CD1c-positive myeloid dendritic cell (primary cell): ENCODE measurements around the gene LDLR.
"Not testable (repeated sequence)": the region's sequence is repeated elsewhere in the genome, so short reads cannot be mapped to it uniquely, and the experiment has no call there.

ENCODE experiments used
- DNase-seq: peaks from one replicate; pipeline ENCODE4 v3.0.0-alpha.2; 2016; ENCODE audit errors: extremely low spot score

The LDLR gene

GRCh38 chr19:11141937-11142527, 52.8 kb downstream of the LDLR start:
- DNase-seq = no peak

DNA sequence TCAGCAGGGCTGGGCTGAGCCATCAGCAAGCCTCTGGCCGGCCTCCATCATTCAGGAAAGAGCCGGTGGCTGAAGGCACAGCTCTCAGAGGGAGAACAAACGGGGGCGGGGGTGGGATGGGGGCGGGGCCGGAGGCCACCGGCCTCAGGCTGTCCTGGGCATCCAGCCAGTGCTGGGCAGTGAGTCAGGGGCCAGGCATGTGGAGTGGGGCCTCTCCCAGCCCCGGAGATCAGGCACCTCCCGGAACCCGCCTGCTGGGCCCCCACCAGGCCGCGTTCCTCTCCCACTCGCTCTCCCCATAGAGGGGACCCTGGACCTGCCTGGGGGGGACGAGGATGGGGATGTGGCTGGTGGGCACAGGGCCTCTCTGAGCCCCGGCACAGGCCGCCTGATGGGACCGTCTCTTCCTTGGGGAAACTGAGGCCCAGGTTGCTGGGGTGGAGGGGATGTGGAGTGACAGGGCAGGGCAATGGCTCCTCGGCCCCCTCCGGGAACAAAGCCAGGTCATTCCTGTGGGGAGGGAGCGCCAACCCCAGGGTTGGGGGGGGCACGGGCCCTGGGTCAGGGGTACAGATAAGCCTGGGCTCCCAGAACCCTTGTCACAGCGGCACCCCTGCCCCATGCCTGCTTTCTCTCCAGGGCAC, 53.4 kb downstream of the LDLR start:
- no peak for DNase-seq

- DNase-seq = no peak
These were observed 56.3 kb downstream of the LDLR start for GRCh38 chr19:11145536-11145924.

DNA sequence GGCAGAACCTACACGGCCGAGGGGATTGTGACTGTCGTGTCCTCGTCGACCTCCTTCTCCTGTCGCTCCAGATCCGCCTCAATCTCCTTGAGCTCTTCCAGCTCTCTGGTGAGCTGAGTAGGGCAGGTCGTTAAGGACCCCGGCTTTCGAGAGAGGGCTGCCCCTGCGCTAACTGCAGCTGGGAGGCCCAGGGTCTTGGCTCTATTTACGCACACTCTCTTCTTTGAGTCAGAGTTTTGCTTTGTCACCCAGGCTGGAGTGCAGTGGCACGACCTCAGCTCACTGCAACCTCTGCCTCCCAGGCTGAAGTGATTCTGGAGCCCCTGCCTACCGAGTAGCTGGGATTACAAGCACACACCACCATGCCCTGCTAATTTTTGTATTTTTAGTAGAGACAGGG, 58.7 kb downstream of the LDLR start:
- no peak for DNase-seq

DNA sequence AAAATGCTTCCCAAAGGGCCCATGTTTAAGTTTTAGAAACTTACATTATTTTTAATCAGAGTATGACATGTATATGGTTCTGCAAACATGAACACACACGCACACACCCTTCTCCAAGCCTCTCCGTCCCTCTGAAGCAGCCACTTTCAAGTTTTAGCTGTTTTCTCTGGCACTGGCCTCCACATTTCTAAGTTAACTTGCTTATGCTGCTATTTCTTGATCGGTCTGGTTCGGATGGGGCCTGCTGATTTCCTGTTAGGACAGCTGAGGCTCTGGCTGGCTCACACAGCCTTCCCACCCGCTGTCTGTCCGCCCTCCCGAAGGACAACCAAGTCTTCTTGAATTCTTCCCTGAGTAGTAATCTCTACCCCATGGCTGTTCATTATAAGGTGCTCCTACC, 61.9 kb downstream of the LDLR start:
- no peak for DNase-seq

DNA sequence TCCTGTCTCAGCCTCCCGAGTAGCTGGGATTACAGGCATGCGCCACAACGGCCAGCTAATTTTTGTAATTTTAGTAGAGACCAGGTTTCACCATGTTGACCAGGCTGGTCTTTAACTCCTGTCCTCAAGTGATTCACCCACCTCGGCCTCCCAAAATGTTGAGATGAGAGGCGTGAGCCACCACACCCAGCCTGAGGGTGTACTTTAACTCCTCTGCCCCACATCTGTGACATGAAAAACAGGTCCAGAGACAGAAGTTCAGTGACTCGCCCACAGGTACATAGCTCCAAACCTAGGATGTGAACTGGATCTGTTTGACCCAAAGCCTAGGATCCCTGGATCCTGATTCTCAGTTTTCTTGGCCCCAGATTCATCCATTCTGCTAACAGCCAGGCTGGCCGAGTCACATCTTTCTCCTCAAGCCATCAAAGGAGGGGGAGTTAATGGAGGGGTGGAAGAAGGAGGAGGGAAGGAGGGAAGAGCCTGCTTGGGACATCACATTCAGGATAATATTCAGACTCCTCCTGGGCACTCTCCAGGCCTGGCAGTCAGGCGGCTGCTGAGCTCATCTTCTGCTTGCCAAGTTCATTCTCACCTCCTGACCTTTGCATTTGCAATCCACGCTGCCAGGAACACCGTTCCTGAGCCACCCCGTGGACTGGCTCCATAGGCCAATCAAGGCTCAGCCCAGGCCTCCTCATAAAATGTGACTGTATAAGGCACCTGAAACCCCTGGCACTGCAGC, 63.2 kb downstream of the LDLR start:
- DNase-seq = no peak

DNA sequence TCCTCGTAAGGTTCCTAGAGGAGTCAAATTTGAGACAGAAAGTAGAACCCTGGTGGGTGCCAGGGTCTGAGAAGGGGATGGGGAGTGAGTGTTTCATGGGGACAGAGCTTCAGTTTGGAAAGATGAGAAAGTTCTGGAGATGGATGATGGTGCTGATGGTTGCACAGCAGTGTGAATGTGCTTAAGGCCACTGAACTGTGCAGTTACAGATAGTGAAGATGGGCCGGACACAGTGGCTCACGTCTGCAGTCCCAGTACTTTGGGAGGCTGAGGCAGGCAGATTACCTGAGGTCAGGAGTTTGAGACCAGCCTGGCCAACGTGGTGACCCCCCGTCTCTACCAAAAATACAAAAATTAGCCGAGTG, 65.4 kb downstream of the LDLR start:
- DNase-seq = no peak

- DNase-seq = peak; percentile 98
These were observed 66.3 kb downstream of the LDLR start, which contains the start of gene SPC24 for GRCh38 chr19:11155373-11156120. TSS of gene SPC24 (minus strand) at chr19:11155782. CDS start at chr19:11155776, 6 bp downstream.

GRCh38 chr19:11159598-11160439, 70.6 kb downstream of the LDLR start:
- DNase-seq = no peak

DNA sequence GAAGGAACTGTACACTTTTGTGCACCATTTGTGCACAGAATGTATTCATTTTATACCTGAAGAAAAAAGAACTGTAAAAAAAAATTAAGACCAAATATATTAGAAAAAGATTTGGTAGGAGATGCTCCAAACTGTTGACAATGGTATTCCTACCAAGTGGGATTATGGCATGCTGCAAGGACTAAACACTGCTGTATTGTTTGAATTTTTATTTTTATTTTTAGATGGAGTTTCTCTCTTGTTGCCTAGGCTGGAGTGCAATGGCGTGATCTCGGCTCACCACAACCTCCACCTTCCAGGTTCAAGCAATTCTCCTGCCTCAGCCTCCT, 71.1 kb downstream of the LDLR start:
- DNase-seq = not testable (repeated sequence)

DNA sequence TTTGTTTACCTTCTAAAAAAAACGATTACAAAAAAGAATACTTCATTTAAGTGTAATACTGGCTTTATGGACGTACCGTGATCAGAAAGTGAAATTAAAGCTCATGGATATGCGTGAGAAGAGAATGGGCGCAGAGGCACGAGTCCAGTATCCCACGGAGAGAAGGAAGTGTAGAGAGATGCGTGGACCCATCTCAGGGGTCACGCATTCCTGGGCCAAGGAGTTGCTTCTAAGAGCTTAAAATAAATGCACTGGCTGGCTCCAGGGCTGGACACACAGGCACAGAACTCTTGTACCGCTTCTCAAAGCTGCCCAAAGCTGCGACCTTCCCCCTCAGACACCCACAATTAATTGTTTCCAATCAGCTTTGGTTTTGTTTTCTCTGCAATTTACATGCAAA, 75.0 kb downstream of the LDLR start:
- no peak for DNase-seq

- DNase-seq = no peak
These were observed 75.7 kb downstream of the LDLR start for GRCh38 chr19:11164879-11165406.

- no peak for DNase-seq
These were observed 76.3 kb downstream of the LDLR start for GRCh38 chr19:11165486-11166030.

DNA sequence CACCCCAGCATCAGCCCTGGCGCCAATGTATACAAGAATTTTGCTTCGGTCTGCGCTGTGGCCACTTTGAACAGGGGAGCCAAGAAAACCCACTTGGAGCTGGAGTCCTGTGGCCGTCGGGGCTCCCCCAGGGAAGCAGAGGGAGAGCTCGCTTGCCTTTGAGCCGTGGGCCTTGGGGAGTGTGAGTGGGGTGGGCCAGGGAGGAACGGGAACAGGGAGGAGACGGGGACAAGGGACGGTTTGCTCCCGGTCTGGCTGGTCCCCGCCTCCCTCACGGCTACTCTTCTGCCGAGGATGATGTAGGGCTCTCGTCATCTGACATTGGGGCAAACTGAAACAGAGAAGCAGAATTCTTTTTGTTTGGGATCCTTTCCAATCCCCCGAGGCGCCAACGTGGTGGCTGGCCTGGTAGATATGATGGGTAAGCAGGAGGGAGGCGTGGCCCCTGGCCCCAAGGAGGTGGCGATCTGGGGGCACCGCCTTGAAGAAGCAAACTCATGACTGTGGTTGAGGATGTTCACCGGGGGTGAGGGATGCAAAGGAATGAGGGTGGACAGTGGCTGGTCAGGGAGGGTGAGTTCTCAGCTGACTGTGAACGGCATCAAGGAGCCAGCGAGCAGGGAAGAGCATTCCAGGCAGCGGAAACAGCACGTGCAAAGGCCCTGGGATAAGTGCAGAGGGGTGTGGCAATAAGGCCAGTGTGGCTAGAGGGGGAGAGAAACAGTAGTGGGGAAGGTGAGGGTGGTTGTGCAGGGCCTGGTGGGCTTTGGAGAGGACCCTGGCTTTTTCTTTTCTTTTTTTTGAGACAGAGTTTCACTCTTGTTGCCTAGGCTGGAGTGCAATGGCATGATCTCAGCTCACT, 77.2 kb downstream of the LDLR start:
- DNase-seq = no peak

DNA sequence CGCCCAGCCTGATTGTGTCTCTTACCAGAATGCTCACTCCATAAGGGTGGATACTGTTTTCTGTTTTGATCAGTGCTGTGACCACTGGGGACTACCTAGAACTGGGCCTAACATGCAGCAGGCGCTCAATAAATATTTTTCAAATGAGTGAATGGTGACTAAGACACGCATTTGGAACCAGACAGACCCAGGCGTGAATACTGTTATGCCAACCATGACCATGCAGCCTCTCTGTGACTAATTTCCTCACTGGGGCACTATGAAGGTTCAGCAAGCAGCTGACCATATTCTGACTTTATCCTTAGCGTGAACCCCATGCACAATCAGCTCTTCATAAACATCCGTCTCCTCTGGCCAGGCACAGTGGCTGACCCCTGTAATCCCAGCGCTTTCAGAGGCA, 79.3 kb downstream of the LDLR start:
- DNase-seq = no peak

GRCh38 chr19:11169896-11170678, 80.8 kb downstream of the LDLR start:
- no peak for DNase-seq

- no peak for DNase-seq
These were observed 81.9 kb downstream of the LDLR start for GRCh38 chr19:11171144-11171543.

DNA sequence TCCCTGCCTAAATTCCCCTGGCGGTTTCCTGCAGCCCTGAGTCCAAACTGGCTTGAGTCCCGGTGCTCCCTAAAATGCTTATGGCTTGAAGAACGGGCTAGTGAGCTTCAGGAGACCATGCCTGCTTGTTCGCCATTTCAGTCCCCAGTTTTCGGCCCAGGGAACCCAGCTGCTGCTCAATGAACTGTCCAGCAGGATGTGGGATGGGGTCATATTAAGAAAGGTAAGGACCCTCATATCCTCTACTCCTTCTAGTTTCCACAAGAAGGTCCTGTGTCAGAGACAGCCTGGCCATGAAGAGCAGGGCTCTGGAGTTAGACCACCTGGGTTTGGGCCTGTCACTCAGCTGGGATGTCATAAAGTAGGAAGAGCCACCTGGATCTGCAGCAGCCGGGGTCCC, 83.3 kb downstream of the LDLR start:
- DNase-seq = no peak

- DNase-seq = no peak
These were observed 84.4 kb downstream of the LDLR start for GRCh38 chr19:11173516-11174155.
